Measurements from ENCODE around the gene TLR5. TPM values are rescaled to one million over a fixed set of nuclear protein-coding genes. Genes with fewer than 3 reads are reported as not detected.

The TLR5 gene
- polyA plus RNA-seq, 5 donors, result 8.4 to 12.9 (median 11.7) TPM

- no peak for DNase-seq
Observed at GRCh38 chr1:223114871-223115270, 28.2 kb downstream of the TLR5 start.

- DNase-seq, result no peak
Observed at GRCh38 chr1:223110952-223111351, 32.1 kb downstream of the TLR5 start.

- no peak for DNase-seq
Observed at GRCh38 chr1:223109581-223110026, 33.4 kb downstream of the TLR5 start.

GRCh38 chr1:223106856-223107255, 36.2 kb downstream of the TLR5 start:
- no peak for DNase-seq

GRCh38 chr1:223105568-223105967, 37.5 kb downstream of the TLR5 start:
- no peak for DNase-seq

GRCh38 chr1:223102797-223103533, 40.1 kb downstream of the TLR5 start:
- DNase-seq, result no peak

GRCh38 chr1:223097713-223098112, 45.3 kb downstream of the TLR5 start:
- no peak for DNase-seq

GRCh38 chr1:223095870-223096269, 47.2 kb downstream of the TLR5 start:
- DNase-seq, result no peak

GRCh38 chr1:223091896-223092295, 51.2 kb downstream of the TLR5 start:
- DNase-seq, result no peak

GRCh38 chr1:223089250-223089649, 53.8 kb downstream of the TLR5 start:
- DNase-seq, result no peak

- DNase-seq, result no peak
Observed at GRCh38 chr1:223088713-223089240, 54.3 kb downstream of the TLR5 start.

- DNase-seq, result peak; percentile 86
Observed at GRCh38 chr1:223087291-223088255, 55.5 kb downstream of the TLR5 start.

GRCh38 chr1:223084464-223084866, 58.6 kb downstream of the TLR5 start:
- DNase-seq, result peak; percentile 81 to 83

GRCh38 chr1:223083831-223084230, 59.2 kb downstream of the TLR5 start:
- peak; percentile 88 for DNase-seq

- no peak for DNase-seq
Observed at GRCh38 chr1:223082914-223083313, 60.1 kb downstream of the TLR5 start.

GRCh38 chr1:223081181-223081994, 61.7 kb downstream of the TLR5 start:
- peak; percentile 79 to 82 for DNase-seq

GRCh38 chr1:223079498-223079897, 63.5 kb downstream of the TLR5 start:
- no peak for DNase-seq

- DNase-seq, result no peak
Observed at GRCh38 chr1:223077247-223077833, 65.7 kb downstream of the TLR5 start.

- DNase-seq, result no peak
Observed at GRCh38 chr1:223076362-223076761, 66.7 kb downstream of the TLR5 start.

GRCh38 chr1:223075834-223076233, 67.2 kb downstream of the TLR5 start:
- DNase-seq, result no peak
